Endothelial cell of umbilical vein (primary cell): ENCODE data around the gene SRGAP1. TPM values are rescaled to one million over a fixed set of nuclear protein-coding genes. Genes with fewer than 3 reads are reported as not detected.

Source experiments
- BruUV-seq: library from RNA; stranded (reverse); fragments of 400-500 nt; replicated peaks from 2 replicates; lab custom pipeline; 2021; lab: Mats Ljungman, UMichigan
- CTCF ChIA-PET: fragments of 300-600, 350-600 bp; sonication (Branson Sonifier 250); formaldehyde crosslinking; loops from one replicate; lab custom pipeline; 2021; ENCODE audit warnings: antibody characterized with exemption, inconsistent platforms; lab: Charles Lee
- POLR2A ChIA-PET: fragments of 300-600, 350-600 bp; sonication (Branson Sonifier 250); formaldehyde crosslinking; loops from one replicate; lab custom pipeline; 2021; ENCODE audit warnings: antibody characterized with exemption, inconsistent platforms; lab: Charles Lee
- DNase-seq: peaks from one replicate; pipeline ENCODE4 v3.0.0-alpha.2; 2011; ENCODE audit warnings: low read depth, low spot score
- FAIRE-seq: peaks from 2 replicates; lab custom pipeline; 2011; peaks lifted over from hg19 to GRCh38; lab: Jason Lieb, UNC
- H2AFZ ChIP-seq: 2 replicates; pipeline ENCODE4 v1.6.0; 2012; ENCODE audit warnings: low read depth, low read length, control low read depth, inconsistent platforms
- H3K27ac ChIP-seq: 2 replicates; pipeline ENCODE4 v1.5.1; 2011; ENCODE audit warnings: low read depth, mild to moderate bottlenecking, control low read depth, low read length, moderate library complexity; ENCODE audit not compliant: insufficient read depth
- H3K27me3 ChIP-seq, 2 experiments: 2 replicates each; pipeline versions ENCODE4 v1.6.0 to v1.6.1; 2011; ENCODE audit warnings: low read length in 2 of 2, mixed read lengths in 1 of 2; ENCODE audit not compliant: control insufficient read depth in 2 of 2, insufficient read depth in 2 of 2
- H3K36me3 ChIP-seq, 2 experiments: 2 replicates in 1 of 2; 3 replicates in 1 of 2; pipeline ENCODE4 v1.5.1; 2011; ENCODE audit warnings: low read length in 2 of 2, mild to moderate bottlenecking in 1 of 2, moderate library complexity in 1 of 2; ENCODE audit not compliant: control insufficient read depth in 2 of 2, insufficient read depth in 2 of 2; ENCODE audit errors: extremely low read depth in 1 of 2
- H3K4me1 ChIP-seq: 3 replicates; pipeline ENCODE4 v1.5.1; 2011; ENCODE audit warnings: mild to moderate bottlenecking, low read length; ENCODE audit not compliant: control insufficient read depth, insufficient read depth; ENCODE audit errors: extremely low read depth
- H3K4me2 ChIP-seq: 2 replicates; pipeline ENCODE4 v1.6.1; 2011; ENCODE audit warnings: low read length, control low read depth, mixed read lengths; ENCODE audit not compliant: insufficient read depth
- H3K4me3 ChIP-seq, 3 experiments: fragments of 200-600 bp in 1 of 3; sonication (generic), shearing (Covaris generic) in 1 of 3; replicated peaks in 1 of 3; 2 replicates each; pipeline ENCODE4 v1.5.1; 2011 to 2016; ENCODE audit warnings: control low read depth in 3 of 3, low read length in 3 of 3, mild to moderate bottlenecking in 2 of 3, inconsistent platforms in 1 of 3, low read depth in 1 of 3, moderate library complexity in 1 of 3; ENCODE audit not compliant: insufficient read depth in 1 of 3
- H3K79me2 ChIP-seq: 2 replicates; pipeline ENCODE4 v1.6.0; 2012; ENCODE audit warnings: low read length, inconsistent platforms; ENCODE audit not compliant: control insufficient read depth, insufficient read depth
- H3K9ac ChIP-seq: replicated peaks from 2 replicates; pipeline ENCODE3; 2011; ENCODE audit warnings: low read length, control low read depth; ENCODE audit not compliant: insufficient read depth; ENCODE audit errors: extremely low read depth
- H3K9me1 ChIP-seq: replicated peaks from 3 replicates; pipeline ENCODE4 v1.6.0; 2011; ENCODE audit warnings: mild to moderate bottlenecking, low read length; ENCODE audit not compliant: control insufficient read depth, insufficient read depth; ENCODE audit errors: extremely low read depth
- H3K9me3 ChIP-seq: replicated peaks from 2 replicates; pipeline ENCODE4 v1.5.1; 2012; ENCODE audit warnings: low read length, inconsistent platforms; ENCODE audit not compliant: control insufficient read depth, insufficient read depth
- H4K20me1 ChIP-seq: replicated peaks from 2 replicates; pipeline ENCODE3; 2011; ENCODE audit warnings: mild to moderate bottlenecking, low read length; ENCODE audit not compliant: control insufficient read depth, insufficient read depth; ENCODE audit errors: extremely low read depth
- CTCF ChIP-seq, 2 donors: IDR thresholded peaks; 1 replicate in 1 of 2; 2 replicates in 1 of 2; pipeline ENCODE4 v1.5.1; 2011; ENCODE audit warnings: low read length in 2 of 2, mild to moderate bottlenecking in 2 of 2, moderate library complexity in 2 of 2, control low read depth in 1 of 2, inconsistent platforms in 1 of 2, low read depth in 1 of 2; ENCODE audit not compliant: insufficient read depth in 1 of 2; ENCODE audit errors: extremely low read depth in 1 of 2
- EZH2 ChIP-seq: IDR thresholded peaks from 2 replicates; pipeline ENCODE4 v1.6.1; 2012; ENCODE audit warnings: borderline replicate concordance, low read depth, mild to moderate bottlenecking, moderate library complexity, low read length, inconsistent platforms; ENCODE audit not compliant: severe bottlenecking
- FOS ChIP-seq: IDR thresholded peaks from 2 replicates; pipeline ENCODE4 v1.6.1; 2011; ENCODE audit warnings: mild to moderate bottlenecking, low read length, moderate library complexity, borderline replicate concordance; ENCODE audit not compliant: insufficient read depth
- GATA2 ChIP-seq: IDR thresholded peaks from 2 replicates; pipeline ENCODE4 v1.7.0; 2011; ENCODE audit warnings: low read depth, mild to moderate bottlenecking, moderate library complexity, mixed read lengths, low read length; ENCODE audit not compliant: insufficient read length, insufficient read depth
- JUN ChIP-seq: IDR thresholded peaks from 2 replicates; pipeline ENCODE4 v1.6.1; 2011; ENCODE audit warnings: borderline replicate concordance, low read depth; ENCODE audit not compliant: insufficient read length, insufficient read depth
- MYC ChIP-seq: IDR thresholded peaks from one replicate; pipeline ENCODE4 v1.6.1; 2011; ENCODE audit warnings: mild to moderate bottlenecking, low read depth, low read length
- POLR2A ChIP-seq: IDR thresholded peaks from 2 replicates; pipeline ENCODE4 v1.6.1; 2012; ENCODE audit warnings: low read depth, mild to moderate bottlenecking, control low read depth, low read length
- POLR2AphosphoS5 ChIP-seq: IDR thresholded peaks from 2 replicates; pipeline ENCODE4 v1.6.1; 2012; ENCODE audit warnings: low read depth, mild to moderate bottlenecking, control low read depth, low read length, moderate library complexity; ENCODE audit not compliant: insufficient read depth
- dilution Hi-C: fragments of 300-500 bp; cut with MboI; formaldehyde crosslinking; loops from one replicate; pipeline ENCODE4 v1.15.0; 2019; ENCODE audit warnings: low sequenced_read_pairs; ENCODE audit not compliant: extremely low pct_ligation_motif_present
- intact Hi-C: fragments of 100-400 bp; cut with micrococcal nuclease; formaldehyde crosslinking; loops from one replicate; pipeline ENCODE4 v1.10.0; 2022
- polyA plus RNA-seq, 4 experiments: library from polyadenylated mRNA; depleted of rRNA in 3 of 4; stranded (reverse) in 3 of 4; unstranded in 1 of 4; fragments of >200 nt; gene quantifications; 2 replicates each; pipeline versions ENCODE4 v1.2.1 to v1.2.3, GENCODE V29; 2011 to 2012; ENCODE audit warnings: missing spikeins in 1 of 4
- total RNA-seq: library from RNA; stranded (reverse); gene quantifications from 2 replicates; pipeline ENCODE4 v1.2.3, GENCODE V29; 2021
- TF ChIP-seq, protein P1 (sequence below): IDR thresholded peaks from 2 replicates; pipeline ENCODE4 v1.6.1; 2011; ENCODE audit not compliant: insufficient read depth, insufficient read length

Gene SRGAP1
- total and polyA plus RNA-seq, 2 donors (not counting 3 experiments of a cell fraction or from before 2014, with no cell fraction given), result 4.9 to 16.3 TPM

- dilution Hi-C loops (no loop called here), intact Hi-C loops (no loop called here)
- Histone ChIP-seq H4K20me1 (no peaks in the 10 kb centered on the region), H3K4me3 (no peak overlapping the region), H3K9ac (no peak overlapping the region), H3K4me2 (no peak overlapping the region), H3K27me3 (no peaks in the 10 kb centered on the region), H2AFZ (no peak overlapping the region), H3K79me2 (peaks cover 2% of the 10 kb centered on the region), H3K4me1 (peaks cover 2% of the 10 kb centered on the region), H3K9me3 (no peaks in the 10 kb centered on the region), H3K36me3 (no peaks in the 10 kb centered on the region), H3K27ac (no peak overlapping the region), H3K9me1 (no peaks in the 10 kb centered on the region)
- ChIA-PET POLR2A (no interaction called here), CTCF (interaction anchor here (0.7 to 1.5 kb wide), 2 partner anchors 10 to 16 kb away, joined by 3 read pairs; no protein-coding TSS in a partner anchor)
- FAIRE-seq, result no peak
- no peak for DNase-seq
- no TSS peak for BruUV-seq
- no peak for TF ChIP-seq MYC
- TF ChIP-seq EZH2, result no peak
- TF ChIP-seq POLR2AphosphoS5, result no peak
- no peak for TF ChIP-seq JUN
- TF ChIP-seq CTCF (IDR thresholded peaks at IDR 0.05; ENCODE audit: extremely low read depth in 1 of 2, insufficient read depth in 1 of 2, low read depth in 1 of 2, low read length in 2 of 2), result no peak
- no peak for TF ChIP-seq GATA2
- TF ChIP-seq, protein P1, sequence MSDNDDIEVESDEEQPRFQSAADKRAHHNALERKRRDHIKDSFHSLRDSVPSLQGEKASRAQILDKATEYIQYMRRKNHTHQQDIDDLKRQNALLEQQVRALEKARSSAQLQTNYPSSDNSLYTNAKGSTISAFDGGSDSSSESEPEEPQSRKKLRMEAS, result no peak
- TF ChIP-seq FOS, result no peak
- TF ChIP-seq POLR2A, result no peak
Measured at GRCh38 chr12:63928305-63928704, 83.8 kb downstream of the SRGAP1 start.
